T-helper 17 cell (primary cell): Measurements from ENCODE around the gene COX17. TPM values are rescaled to one million over a fixed set of nuclear protein-coding genes. Genes with fewer than 3 reads are reported as not detected.
"Not testable (repeated sequence)": the region's sequence is repeated elsewhere in the genome, so short reads cannot be mapped to it uniquely, and the experiment has no call there.

ENCODE experiments used
- ATAC-seq: fragments of 150-1000 bp; cut with Tn5 transposase; 2 replicates; pipeline ENCODE4 v1.10.0; 2021; ENCODE audit warnings: mild to moderate bottlenecking, moderate library complexity
- DNase-seq, 3 donors: peaks; one replicate each; pipeline versions ENCODE4 v3.0.0 to v3.0.0-alpha.2; 2020 to 2021
- H3K9me3 ChIP-seq: one replicate; pipeline ENCODE4 v1.7.0; 2013; ENCODE audit warnings: low read length, mild to moderate bottlenecking; ENCODE audit not compliant: control insufficient read depth, poor library complexity, severe bottlenecking
- H3K27ac Mint-ChIP-seq: one replicate; pipeline ENCODE4 v1.8.0; 2022; ENCODE audit warnings: mild to moderate bottlenecking, moderate library complexity, mixed read lengths
- H3K27me3 Mint-ChIP-seq: one replicate; pipeline ENCODE4 v1.8.0; 2022; ENCODE audit warnings: mixed read lengths
- H3K36me3 Mint-ChIP-seq: one replicate; pipeline ENCODE4 v1.8.0; 2022; ENCODE audit warnings: low read depth, mixed read lengths
- H3K4me1 Mint-ChIP-seq: one replicate; pipeline ENCODE4 v1.8.0; 2022; ENCODE audit warnings: mild to moderate bottlenecking, mixed read lengths
- H3K4me3 Mint-ChIP-seq: one replicate; pipeline ENCODE4 v1.8.0; 2022; ENCODE audit warnings: mild to moderate bottlenecking, moderate library complexity, mixed read lengths
- total RNA-seq, 4 donors: library from RNA in 2 of 4; stranded (reverse) in 2 of 4; gene quantifications; one replicate each; pipeline ENCODE4 v1.2.3 and lab custom pipeline; 2022 to 2026

Gene COX17
- total RNA-seq, 2 donors from 2014 or later, result 26.8 to 28.9 TPM

DNA sequence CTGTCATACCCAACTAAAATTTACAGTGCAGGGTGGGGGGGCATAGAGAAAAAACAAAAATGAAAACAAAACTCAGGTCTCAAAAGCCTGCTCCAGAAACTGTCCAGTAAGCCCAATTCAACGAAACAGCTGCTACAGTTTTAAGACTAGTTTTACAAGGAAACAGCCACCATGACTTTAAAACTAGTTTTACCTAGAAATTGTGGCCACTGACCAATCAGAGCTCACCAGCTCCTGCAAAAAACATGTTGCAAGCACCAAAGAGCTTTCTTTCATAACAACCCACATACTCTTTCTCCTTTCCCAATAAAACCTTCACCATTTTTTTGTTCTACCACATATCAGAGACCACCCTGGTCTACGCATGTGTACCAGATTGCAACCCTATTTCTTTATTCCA, 18.3 kb upstream of the COX17 start:
- no peak for ATAC-seq
- peaks cover 8% of the 10 kb centered on the region for H3K4me1 Mint-ChIP-seq
- DNase-seq, result no peak
- H3K36me3 Mint-ChIP-seq, result no peaks in the 10 kb centered on the region
- no peaks in the 10 kb centered on the region for H3K9me3 ChIP-seq
- no peak overlapping the region for H3K27ac Mint-ChIP-seq
- H3K27me3 Mint-ChIP-seq, result no peaks in the 10 kb centered on the region
- no peak overlapping the region for H3K4me3 Mint-ChIP-seq

DNA sequence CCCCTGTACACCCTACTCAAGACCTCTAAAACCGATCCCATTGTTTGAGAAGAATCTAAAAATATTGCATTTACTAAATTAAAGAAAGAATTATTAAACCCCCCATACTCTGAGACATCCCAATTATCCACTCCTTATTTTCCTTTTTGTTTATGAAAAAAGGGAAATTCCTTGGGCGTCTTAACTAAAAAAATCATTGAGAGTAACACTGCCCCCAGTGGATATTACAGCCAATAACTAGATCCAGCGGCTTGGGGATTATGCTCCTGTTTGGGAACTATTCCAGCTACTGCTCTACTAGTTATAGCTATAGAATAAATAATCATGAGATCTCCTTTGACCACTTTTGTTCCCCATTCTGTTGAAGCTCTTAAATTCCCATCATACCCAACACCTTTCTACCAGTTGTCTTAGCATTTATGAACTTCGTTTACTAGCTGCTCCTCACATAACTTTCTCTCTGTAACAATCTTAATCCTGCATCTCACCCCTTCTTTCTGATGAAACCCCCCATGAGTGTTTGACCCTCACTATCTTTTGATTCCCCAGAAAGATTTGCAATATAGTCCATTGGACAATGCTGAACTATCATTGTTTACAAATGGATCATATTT, 12.9 kb upstream of the COX17 start:
- Mint-ChIP-seq H3K36me3 (no peaks in the 10 kb centered on the region), H3K4me1 (no peaks in the 10 kb centered on the region), H3K27ac (no peak overlapping the region), H3K27me3 (no peaks in the 10 kb centered on the region), H3K4me3 (no peak overlapping the region)
- ATAC-seq (no peak), DNase-seq (no peak)
- no peaks in the 10 kb centered on the region for H3K9me3 ChIP-seq

DNA sequence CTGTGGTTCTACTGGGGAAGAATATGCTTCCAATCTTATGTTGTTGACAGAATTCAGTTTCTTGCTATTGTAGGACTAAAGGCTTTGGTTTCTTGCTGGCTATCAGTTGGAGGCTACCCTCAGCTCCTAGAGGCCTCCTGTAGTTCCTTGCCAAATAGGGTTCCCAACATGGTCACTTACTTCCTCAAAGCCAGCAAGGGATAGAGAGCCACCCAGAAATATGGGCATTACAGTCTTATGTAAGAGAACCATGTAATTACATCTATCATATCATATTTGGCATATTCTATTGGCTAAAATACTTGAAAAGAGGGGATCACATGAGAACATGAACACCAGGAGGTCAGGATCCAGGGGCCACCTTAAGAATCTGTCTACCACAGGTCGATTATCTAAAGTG, 6.2 kb upstream of the COX17 start:
- Mint-ChIP-seq H3K36me3 (no peaks in the 10 kb centered on the region), H3K27ac (no peak overlapping the region), H3K4me1 (no peaks in the 10 kb centered on the region), H3K27me3 (no peaks in the 10 kb centered on the region), H3K4me3 (no peak overlapping the region)
- DNase-seq, result no peak
- no peaks in the 10 kb centered on the region for H3K9me3 ChIP-seq
- ATAC-seq, result no peak

DNA sequence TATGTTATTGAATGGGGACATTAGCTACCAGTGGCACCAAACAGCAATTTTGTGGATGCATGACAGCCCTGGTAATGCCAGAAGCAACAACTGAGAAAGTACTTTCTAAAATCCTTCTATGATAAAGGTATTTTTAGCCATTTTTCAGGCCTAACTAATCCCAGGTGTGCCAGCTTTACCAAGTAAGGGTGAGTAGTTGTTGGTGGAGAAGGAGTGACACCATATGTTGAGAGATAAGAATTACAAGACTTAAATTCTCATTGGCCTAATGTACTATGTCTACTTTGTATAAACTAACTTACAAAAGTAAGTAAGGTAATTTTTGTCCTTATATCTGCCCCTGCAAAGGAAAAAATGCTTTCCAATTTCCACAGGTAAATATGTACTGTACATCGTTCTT, 4.1 kb upstream of the COX17 start:
- Mint-ChIP-seq H3K27ac (no peak overlapping the region), H3K27me3 (no peaks in the 10 kb centered on the region), H3K36me3 (no peaks in the 10 kb centered on the region), H3K4me3 (no peak overlapping the region), H3K4me1 (peaks cover 11% of the 10 kb centered on the region)
- DNase-seq (no peak), ATAC-seq (no peak)
- no peaks in the 10 kb centered on the region for H3K9me3 ChIP-seq

DNA sequence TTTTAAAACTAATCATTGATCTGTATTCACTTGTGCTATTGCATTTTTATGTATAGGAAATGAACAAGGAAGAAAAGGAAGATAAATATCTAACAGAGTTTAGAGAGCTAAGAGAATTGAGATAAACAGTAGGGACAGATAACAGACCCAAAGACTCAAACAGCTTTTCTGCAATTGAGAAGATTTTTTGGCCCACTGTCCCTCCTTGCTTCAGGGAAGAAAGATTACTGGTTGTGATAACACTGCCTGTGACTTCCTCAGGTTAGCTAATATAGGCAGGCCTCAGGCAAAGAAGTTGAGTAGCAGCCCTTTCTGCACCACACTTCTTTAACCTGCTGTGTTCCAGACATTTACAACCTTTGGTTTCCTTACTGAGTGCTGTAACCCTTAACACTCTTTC, 2.7 kb upstream of the COX17 start:
- Mint-ChIP-seq H3K27me3 (no peaks in the 10 kb centered on the region), H3K36me3 (no peaks in the 10 kb centered on the region), H3K27ac (no peak overlapping the region), H3K4me3 (no peak overlapping the region), H3K4me1 (peaks cover 24% of the 10 kb centered on the region)
- ATAC-seq (no peak), DNase-seq (no peak)
- no peaks in the 10 kb centered on the region for H3K9me3 ChIP-seq

DNA sequence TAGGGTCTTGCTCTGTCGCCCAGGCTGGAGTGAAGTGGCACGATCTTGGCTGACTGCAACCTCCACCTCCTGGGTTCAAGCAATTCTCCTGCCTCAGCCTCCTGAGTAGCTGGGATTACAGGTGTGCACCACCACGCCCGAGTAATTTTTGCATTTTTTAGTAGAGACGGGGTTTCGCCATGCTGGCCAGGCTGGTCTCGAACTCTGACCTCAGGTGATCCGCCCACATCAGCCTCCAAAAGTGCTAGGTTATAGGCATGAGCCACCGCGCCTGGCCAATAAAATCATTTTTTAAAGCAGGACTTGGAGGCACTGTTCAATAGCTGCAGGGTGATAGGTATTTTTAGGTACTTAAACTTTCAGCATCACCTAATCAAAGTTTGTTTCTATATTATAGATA, 1.0 kb upstream of the COX17 start:
- not testable (repeated sequence) for ATAC-seq

DNA sequence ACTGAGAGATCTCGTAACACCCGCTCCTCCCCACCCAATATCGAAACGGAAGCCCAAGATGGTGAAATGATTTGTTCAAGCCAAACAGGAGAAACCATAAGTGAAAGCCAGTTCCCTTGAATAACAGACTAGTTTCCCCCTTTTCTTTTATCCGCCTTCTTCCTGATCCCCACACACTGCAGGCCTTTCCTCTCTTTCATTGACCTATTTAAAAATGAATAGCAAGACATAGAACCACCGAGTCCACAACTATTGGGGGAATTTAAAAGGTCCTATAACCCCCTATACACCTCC, 382 bp upstream of the COX17 start:
- H3K27ac Mint-ChIP-seq, result peak overlapping the region; percentile 97
- no peaks in the 10 kb centered on the region for H3K27me3 Mint-ChIP-seq
- H3K4me1 Mint-ChIP-seq, result peaks cover 31% of the 10 kb centered on the region
- H3K36me3 Mint-ChIP-seq, result no peaks in the 10 kb centered on the region
- H3K9me3 ChIP-seq, result no peaks in the 10 kb centered on the region
- no peak for ATAC-seq
- no peak for DNase-seq
- peak overlapping the region; percentile 93 for H3K4me3 Mint-ChIP-seq

More for the DNA sequence above, 1.0 kb upstream of the COX17 start:
- Mint-ChIP-seq H3K27ac (peak overlapping the region; percentile 97), H3K4me1 (peaks cover 28% of the 10 kb centered on the region)
- not testable (repeated sequence) for H3K36me3 Mint-ChIP-seq, DNase-seq, H3K4me3 Mint-ChIP-seq, H3K27me3 Mint-ChIP-seq, H3K9me3 ChIP-seq

DNA sequence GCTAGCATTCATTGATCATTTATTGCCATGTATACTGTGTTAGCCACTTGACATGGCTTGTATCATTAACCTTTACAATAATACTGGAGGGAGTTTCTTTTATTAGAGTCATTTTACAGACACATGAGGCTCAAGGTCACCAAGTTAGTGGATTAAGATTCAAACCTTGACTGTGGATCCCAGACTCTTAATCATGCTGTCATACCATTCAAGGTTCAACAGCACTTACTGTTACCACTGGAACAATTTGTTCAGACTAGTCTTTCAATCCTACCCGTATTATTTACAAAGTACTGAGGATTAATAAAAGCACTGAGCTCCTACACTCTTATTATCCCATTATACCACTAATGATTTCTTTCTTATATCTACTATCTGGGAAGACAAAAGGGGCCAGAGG, 1.2 kb downstream of the COX17 start:
- Mint-ChIP-seq H3K27ac (peak overlapping the region; percentile 97), H3K27me3 (no peaks in the 10 kb centered on the region), H3K4me3 (peak overlapping the region; percentile 93), H3K36me3 (no peaks in the 10 kb centered on the region), H3K4me1 (peaks cover 34% of the 10 kb centered on the region)
- no peaks in the 10 kb centered on the region for H3K9me3 ChIP-seq
- DNase-seq (no peak), ATAC-seq (no peak)

DNA sequence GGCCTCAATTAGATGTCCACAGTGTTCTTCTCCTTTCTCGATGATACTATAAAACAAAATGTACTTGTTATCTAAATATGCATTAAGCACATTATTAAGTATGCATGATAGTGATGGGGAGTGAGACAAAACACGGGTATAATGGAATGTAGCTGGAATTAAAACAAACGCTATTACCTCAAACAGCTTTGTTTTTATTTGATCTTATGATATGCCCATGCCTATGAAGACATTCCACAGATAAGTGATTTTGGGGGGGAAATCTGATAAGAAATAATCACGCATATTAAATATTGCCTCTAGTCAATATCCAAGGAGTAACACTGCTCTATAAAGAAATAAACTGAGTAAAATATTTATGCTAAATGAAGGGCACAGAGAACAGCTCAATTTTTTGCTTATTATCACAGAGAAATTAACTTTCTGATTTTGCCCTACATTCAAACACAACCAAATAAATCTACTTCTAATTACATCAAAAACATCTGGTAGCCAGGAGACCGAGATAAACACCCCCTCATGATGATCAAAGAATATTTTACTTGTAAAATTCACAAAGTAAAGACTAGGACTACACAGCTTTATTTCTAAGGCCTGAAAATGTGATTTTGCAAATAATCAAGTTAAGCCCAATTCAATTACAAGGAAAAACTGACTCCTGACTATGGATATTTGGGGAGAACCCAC, 1.9 kb downstream of the COX17 start:
- Mint-ChIP-seq H3K4me1 (peaks cover 34% of the 10 kb centered on the region), H3K36me3 (no peaks in the 10 kb centered on the region), H3K27ac (peak overlapping the region; percentile 97), H3K27me3 (no peaks in the 10 kb centered on the region), H3K4me3 (peak overlapping the region; percentile 93)
- ATAC-seq (no peak), DNase-seq (no peak)
- no peaks in the 10 kb centered on the region for H3K9me3 ChIP-seq

DNA sequence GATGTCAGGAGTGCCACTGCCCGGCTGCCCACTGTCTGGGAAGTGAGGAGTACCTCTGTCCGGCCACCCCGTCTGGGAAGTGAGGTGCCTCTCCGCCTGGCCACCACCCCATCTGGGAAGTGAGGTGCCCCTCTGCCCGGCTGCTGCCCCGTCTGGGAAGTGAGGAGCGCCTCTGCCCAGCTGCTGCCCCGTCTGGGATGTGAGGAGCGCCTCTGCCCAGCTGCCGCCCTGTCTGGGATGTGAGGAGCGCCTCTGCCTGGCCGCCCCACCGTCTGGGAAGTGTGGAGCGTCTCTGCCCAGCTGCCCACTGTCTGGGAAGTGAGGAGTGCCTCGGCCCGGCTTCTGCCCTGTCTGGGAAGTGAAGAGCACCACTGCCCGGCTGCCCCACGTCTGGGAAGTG, 3.3 kb downstream of the COX17 start:
- no peaks in the 10 kb centered on the region for H3K9me3 ChIP-seq
- no peak overlapping the region for H3K27ac Mint-ChIP-seq
- no peaks in the 10 kb centered on the region for H3K36me3 Mint-ChIP-seq
- DNase-seq (no peak), ATAC-seq (no peak)
- H3K4me3 Mint-ChIP-seq, result no peak overlapping the region
- peaks cover 34% of the 10 kb centered on the region for H3K4me1 Mint-ChIP-seq
- no peaks in the 10 kb centered on the region for H3K27me3 Mint-ChIP-seq

DNA sequence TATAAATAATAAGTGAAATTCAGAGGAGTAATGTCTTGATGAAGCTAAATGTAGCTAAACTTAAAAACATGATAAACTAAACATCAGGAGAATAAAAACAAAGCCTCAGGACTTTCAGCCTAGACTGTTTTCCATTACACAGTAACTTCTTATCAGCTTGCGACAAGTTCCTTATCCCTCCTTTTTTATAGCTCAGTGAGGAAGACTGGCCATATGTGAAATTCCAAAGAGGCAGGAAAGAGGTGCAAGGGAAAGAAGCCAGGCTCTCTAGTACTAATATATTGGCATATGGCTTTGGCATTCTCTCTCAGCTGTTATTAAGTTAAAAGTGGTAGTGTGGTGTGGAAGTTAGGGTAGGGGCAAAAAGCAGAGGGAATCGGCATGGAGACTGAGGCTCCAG, 4.4 kb downstream of the COX17 start:
- Mint-ChIP-seq H3K36me3 (no peaks in the 10 kb centered on the region), H3K4me3 (no peak overlapping the region), H3K27ac (no peak overlapping the region), H3K27me3 (no peaks in the 10 kb centered on the region), H3K4me1 (peaks cover 34% of the 10 kb centered on the region)
- no peaks in the 10 kb centered on the region for H3K9me3 ChIP-seq
- DNase-seq (no peak), ATAC-seq (no peak)

DNA sequence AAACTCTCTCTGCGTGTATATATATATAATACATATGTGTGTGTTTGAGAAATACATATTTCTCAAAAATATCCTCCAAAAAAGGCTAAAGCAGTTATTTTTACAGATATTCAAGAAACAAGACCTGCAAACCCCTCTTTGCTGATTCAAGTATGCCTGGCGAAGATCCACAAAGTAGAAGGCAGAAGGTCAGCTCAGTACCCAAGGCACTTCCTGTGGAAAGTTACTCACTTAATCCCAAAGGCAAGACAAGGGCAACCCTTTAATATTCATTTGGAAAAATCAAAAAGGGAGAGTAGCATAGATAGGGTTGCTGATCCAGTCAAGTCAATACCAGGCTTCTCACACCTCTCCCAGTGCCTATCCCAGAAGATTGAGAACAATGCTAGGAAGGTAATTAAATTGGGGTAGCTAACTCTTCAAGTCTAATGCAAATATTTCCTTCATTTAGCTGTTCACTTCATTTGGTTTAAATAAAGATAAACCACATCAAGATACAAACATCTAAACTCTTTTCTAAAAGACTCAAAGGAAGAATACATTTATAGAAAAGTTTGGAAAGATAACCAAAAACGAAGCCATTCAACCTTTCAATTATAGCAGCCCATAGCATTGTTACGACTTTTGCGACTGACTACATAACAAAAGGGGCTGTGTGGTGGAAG, 7.2 kb downstream of the COX17 start:
- Mint-ChIP-seq H3K27me3 (no peaks in the 10 kb centered on the region), H3K27ac (no peak overlapping the region), H3K4me3 (no peak overlapping the region), H3K4me1 (peaks cover 12% of the 10 kb centered on the region), H3K36me3 (no peaks in the 10 kb centered on the region)
- no peaks in the 10 kb centered on the region for H3K9me3 ChIP-seq
- ATAC-seq, result no peak
- no peak for DNase-seq

DNA sequence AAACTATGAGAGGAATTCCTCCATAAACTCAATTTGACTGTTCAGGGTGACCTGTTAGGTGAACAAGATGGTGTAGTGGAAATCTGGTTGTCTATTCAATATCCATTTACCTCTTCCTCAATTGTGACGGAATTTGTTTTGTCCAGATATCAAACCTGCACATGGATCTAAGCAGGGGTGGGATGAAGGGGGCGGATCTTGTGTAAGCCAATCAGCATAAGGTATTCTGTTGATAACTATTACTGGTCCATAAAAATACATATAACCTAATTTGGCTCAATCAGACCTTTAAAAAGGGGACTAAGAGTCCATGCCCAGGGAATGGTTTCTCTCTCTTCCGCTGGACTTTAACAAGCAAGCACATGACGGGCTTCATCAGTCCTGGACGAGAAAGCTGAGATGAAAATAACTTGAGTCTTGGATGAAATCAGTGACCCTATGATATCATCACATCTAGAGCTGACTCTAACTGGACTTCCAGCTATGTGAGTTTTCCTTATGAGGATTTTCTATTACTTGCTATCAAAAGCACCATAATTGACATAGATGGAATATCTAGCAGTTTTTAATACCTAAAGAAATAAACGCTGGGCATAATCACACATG, 11.1 kb downstream of the COX17 start:
- no peaks in the 10 kb centered on the region for H3K36me3 Mint-ChIP-seq
- H3K9me3 ChIP-seq, result no peaks in the 10 kb centered on the region
- H3K4me1 Mint-ChIP-seq, result peaks cover 3% of the 10 kb centered on the region
- no peak for DNase-seq
- no peak for ATAC-seq
- no peak overlapping the region for H3K4me3 Mint-ChIP-seq
- no peaks in the 10 kb centered on the region for H3K27me3 Mint-ChIP-seq
- no peak overlapping the region for H3K27ac Mint-ChIP-seq
